HCEC 1CT (cell line): ENCODE measurements around the gene RERE.
"Not testable (repeated sequence)": the region's sequence is repeated elsewhere in the genome, so short reads cannot be mapped to it uniquely, and the experiment has no call there.

Experiments
- DNase-seq: peaks from one replicate; pipeline ENCODE4 v3.0.0-alpha.2; 2017

Gene RERE

GRCh38 chr1:8796812-8797211 lies 20.6 kb downstream of the RERE start:
- no peak for DNase-seq

GRCh38 chr1:8794605-8795004 lies 22.8 kb downstream of the RERE start:
- no peak for DNase-seq

- DNase-seq: no peak
Measured at GRCh38 chr1:8791819-8792218, 25.6 kb downstream of the RERE start.

GRCh38 chr1:8790987-8791386 lies 26.5 kb downstream of the RERE start:
- DNase-seq: no peak

GRCh38 chr1:8790478-8790877 lies 27.0 kb downstream of the RERE start:
- no peak for DNase-seq

GRCh38 chr1:8789314-8790214 lies 27.9 kb downstream of the RERE start:
- no peak for DNase-seq

- no peak for DNase-seq
Measured at GRCh38 chr1:8787218-8787617, 30.2 kb downstream of the RERE start.

- not testable (repeated sequence) for DNase-seq
Measured at GRCh38 chr1:8786204-8786603, 31.2 kb downstream of the RERE start.

- DNase-seq: no peak
Measured at GRCh38 chr1:8782955-8783354, 34.5 kb downstream of the RERE start.

- no peak for DNase-seq
Measured at GRCh38 chr1:8782001-8782620, 35.3 kb downstream of the RERE start.

- DNase-seq: no peak
Measured at GRCh38 chr1:8780405-8780804, 37.0 kb downstream of the RERE start.

- DNase-seq: no peak
Measured at GRCh38 chr1:8777867-8778266, 39.6 kb downstream of the RERE start.

- DNase-seq: no peak
Measured at GRCh38 chr1:8776104-8776503, 41.3 kb downstream of the RERE start.

GRCh38 chr1:8767006-8767405 lies 50.4 kb downstream of the RERE start:
- DNase-seq: no peak

GRCh38 chr1:8765198-8765597 lies 52.2 kb downstream of the RERE start:
- DNase-seq: no peak

- DNase-seq: no peak
Measured at GRCh38 chr1:8764293-8764937, 53.0 kb downstream of the RERE start.

- DNase-seq: peak; percentile 22
Measured at GRCh38 chr1:8763888-8764287, 53.6 kb downstream of the RERE start.

- DNase-seq: no peak
Measured at GRCh38 chr1:8754993-8755392, 62.4 kb downstream of the RERE start.

- DNase-seq: no peak
Measured at GRCh38 chr1:8754247-8754650, 63.2 kb downstream of the RERE start.

- DNase-seq: no peak
Measured at GRCh38 chr1:8753736-8754135, 63.7 kb downstream of the RERE start.

GRCh38 chr1:8752921-8753713 lies 64.3 kb downstream of the RERE start:
- DNase-seq: no peak

- no peak for DNase-seq
Measured at GRCh38 chr1:8752411-8752810, 65.0 kb downstream of the RERE start.

GRCh38 chr1:8751984-8752383 lies 65.5 kb downstream of the RERE start:
- no peak for DNase-seq
